T-helper 2 cell (primary cell): ENCODE measurements around the gene TMEM170B.

Experiments
- DNase-seq, 5 experiments: peaks; one replicate each; pipeline versions ENCODE4 v3.0.0 to v3.0.0-alpha.2; 2012 to 2022

Gene TMEM170B

DNA sequence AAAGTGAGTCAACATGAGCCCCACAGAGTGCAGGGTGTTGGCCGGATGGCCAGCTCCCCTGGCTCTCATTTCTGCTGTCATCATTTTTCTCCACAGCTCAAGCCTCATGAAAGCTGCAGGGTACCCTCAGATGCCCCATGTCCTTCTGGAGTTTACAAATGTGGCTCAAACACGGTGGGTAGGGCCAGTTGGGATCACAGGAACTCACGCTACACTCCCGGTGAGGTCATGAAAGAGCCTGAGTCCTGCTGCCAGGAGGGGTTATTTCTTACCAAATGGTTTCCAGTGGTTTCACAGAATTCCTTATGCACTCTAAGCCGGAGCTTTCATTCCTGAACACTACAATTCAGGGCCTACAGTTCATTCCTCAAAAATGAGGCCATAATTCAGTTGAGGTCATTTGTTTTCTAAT lies 78.7 kb downstream of the TMEM170B start:
- DNase-seq, result no peak

DNA sequence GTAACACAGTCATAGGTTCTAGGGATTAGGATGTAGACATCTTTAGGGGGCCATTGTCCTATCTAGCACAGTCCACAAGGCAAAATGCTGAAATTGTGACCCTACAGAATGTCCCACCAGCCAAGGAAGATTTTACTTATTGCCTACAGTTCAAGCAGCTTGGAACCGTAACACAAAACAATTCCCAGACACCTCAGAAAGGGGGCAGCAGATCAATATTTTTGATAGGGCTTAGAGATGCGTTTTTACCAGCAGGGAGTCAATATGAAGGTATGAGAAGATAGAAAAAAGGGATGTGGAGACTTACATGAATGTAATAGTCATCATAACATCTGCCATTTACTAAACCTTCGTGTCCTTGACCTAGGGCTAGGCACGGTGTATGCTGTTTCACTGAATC lies 81.0 kb downstream of the TMEM170B start:
- peak in 1 of 5 experiments; percentile 9 for DNase-seq

DNA sequence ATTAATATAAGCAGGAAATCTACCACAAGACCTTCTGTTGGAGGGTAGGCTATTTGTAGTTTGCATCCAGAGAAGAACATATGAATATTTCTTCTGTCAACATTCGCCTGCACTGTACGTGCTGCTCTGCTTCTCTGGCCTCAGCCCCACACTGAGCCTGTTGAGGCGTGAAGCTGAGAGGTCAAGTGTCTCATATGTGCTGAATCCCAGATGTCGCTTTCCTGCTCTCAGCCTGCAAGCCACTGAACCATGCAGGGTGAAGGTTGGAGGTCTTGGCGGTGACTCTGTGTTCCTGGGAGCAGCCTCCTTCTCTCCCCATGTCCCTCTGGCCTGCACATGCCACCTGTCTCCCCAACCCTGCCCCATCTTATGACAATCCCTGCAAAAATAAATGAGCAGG lies 83.6 kb downstream of the TMEM170B start:
- no peak for DNase-seq

DNA sequence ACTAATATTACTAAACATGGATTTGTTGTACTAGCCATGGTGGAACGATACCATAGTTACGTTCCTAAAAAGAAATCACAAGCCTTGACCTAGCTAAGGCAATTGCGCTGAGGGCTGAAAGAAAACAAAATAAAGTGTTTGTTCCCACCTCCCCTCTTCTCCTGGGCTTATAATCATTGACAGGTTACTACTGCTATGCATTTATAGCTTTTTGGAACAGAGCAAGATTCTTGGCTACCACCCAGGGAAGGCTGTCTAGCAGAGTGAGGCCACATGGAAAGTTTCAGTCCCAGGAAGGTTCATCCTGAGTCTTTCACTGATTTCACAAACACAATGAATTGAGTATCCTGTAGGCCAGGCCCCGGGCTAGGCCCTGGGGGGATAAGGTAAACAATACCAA lies 84.6 kb downstream of the TMEM170B start:
- DNase-seq, result no peak

DNA sequence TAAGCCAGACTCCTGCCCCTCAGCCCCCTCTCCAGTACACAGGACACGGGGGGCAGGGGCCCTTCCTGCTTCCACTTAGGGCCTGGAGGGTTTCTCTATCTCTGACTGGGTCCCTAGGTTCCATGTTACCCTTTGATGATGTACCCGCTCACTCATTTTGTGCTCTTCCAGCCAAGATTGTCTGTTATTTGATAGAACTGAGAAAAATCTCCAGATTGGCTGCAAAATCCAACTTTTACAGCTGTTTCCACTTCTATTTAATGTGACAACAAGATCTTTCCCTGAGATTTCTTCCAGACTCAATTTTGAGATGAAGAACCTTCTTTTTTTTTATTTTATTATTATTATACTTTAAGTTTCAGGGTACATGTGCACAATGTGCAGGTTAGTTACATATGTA lies 85.7 kb downstream of the TMEM170B start:
- no peak for DNase-seq

DNA sequence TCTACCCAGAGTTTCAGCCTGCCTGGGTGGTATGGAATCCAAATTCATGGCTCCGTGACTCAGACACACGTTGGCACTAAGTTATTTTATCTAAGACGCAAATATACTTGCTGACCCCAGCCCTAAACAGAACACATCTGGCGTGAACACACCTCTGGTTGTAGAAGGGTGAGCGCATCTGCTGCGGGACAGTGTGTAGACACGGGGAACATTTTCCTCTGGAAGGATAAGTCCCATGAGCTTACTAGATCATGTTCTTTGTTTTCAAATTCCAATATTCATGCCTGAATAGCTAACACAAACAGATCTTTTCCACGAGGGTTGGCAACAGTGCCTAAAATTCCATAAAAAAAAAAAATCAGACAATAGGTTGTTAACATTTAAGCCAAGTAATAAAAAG lies 87.8 kb downstream of the TMEM170B start:
- DNase-seq, result no peak

DNA sequence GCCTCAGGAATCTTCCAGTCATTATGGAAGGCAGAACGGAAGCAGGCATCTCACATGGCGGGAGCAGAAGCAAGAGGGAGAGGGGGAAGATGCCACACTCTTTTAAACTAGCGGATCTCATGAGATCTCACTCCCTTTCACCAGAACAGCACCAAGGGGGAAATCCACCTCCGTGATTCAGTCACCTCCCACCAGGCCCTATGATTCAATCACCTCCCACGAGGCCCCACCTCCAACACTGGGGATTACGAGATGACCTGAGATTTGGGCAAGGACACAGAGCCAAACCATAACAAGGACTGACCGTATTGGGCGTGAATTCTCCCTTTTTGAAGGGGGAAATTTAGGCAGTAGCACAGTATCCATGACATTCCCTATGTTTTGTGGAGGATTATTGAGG lies 88.8 kb downstream of the TMEM170B start:
- no peak for DNase-seq

DNA sequence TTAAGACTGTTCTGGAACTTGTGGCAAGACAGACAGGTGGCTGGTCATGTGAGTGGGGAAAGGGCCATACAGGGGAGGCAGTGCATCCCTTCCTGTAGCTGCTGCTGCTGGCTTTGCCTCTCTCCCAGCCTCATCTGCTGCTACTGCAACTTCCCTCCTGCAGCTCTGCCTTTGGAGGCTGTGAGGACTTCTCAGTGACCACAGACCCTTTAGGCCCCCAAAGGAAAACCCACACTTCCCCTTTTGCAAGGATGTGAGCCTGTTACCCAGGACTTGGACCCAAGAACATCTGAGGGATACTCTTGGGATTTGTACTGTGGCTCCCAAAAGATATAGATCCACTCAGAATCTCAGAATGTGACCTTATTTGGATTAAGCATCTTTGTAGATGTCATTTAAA lies 91.0 kb downstream of the TMEM170B start:
- no peak for DNase-seq

DNA sequence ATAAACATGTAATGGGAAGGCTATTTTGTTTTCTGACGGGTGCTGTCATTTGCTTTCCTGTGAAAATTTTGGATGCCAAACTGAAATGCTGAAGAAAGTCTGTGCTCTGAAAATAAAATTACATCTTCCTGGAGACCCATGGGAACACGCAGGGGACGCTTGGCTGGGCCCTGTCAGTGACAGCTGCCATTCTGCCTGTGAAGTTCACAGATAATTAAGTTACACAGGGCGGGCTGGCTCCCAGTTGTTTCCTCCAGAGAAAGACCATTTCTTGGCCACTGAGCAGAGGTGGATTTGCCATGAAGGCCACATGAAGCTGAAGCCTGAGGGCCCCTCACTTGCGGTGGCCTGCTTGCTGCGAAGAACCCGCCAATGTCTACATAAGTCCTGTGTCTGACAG lies 93.5 kb downstream of the TMEM170B start:
- no peak for DNase-seq

DNA sequence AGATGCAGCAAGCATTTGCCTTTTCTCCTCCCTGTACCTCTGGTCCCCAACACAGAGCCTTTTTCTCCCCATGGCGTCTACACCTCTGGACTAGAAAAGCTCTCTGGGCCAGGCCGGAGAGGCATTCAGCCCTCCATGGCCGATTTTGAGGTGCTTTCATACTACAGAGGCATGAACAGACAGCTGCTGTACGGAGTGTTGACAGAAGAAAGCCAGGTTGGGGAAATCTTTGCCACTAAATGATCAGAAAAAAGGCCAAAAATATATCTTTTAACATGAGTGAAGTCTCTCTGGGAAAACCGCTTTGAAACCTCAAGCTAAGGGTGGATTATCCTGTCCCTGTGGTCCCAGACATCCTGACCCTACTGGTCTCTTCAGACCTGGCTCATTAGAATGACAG lies 94.0 kb downstream of the TMEM170B start:
- no peak for DNase-seq

DNA sequence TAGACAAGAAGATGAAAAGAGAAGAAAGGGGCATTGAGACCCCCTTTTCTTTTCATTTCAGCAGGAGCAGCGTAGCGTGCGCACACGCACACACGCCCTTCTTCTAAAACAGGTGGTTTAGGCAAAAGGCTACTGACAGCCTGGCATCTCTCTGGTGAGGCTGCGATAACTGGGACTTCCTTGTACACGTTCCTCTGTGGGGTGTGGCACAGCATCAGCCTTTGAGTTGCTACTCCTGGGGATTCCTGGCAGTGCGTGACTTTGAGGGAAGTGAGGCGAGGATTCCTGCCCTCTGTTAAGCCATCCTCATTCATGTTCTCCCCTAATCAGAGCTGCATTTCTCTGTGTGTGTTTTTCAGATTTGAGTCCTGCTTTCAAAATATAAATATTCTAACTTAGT lies 94.7 kb downstream of the TMEM170B start:
- no peak for DNase-seq

DNA sequence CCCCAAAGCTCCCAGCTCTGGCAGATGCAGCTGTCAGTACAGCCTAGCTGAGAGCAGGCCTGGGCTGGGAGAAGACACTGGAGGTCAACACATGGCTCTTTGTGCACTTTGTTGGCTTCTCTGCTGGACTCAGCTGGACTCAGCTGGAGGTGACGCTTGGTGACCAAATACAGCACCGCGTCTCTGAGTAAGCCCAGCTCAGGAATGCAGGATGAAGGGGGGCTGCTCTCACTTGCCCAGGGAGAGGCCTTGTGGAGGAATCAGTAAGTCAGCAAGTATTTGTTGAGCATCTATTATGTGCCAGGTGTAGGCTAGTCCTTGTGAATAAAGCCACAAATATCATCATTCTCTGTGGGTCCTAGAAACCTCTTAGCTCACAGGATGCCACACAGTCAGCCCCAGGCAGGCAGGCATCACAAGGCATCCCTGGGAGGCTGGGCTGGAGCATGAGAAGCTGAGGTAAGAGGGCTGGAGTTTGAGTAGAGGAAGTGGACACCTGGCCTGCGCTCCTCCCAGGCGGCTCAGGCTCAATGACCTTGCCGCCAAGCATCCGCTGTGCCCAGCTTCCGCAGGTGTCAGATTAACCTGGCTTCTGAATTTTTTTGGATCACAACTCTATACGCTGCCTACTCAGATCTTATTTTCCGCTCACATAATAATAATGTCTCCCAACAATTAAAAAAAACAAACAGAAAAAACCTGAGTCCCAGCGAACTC lies 95.4 kb downstream of the TMEM170B start:
- no peak for DNase-seq
